ENCODE results near the gene PIK3CA. TPM values are rescaled to one million over a fixed set of nuclear protein-coding genes. Genes with fewer than 3 reads are reported as not detected.
A peak's percentile ranks its signal among the peaks of the same experiment; 100 is the strongest.
"Not testable (repeated sequence)": the region's sequence is repeated elsewhere in the genome, so short reads cannot be mapped to it uniquely, and the experiment has no call there.

The PIK3CA gene
- total RNA-seq, 1 donor: 30.2 TPM

DNA sequence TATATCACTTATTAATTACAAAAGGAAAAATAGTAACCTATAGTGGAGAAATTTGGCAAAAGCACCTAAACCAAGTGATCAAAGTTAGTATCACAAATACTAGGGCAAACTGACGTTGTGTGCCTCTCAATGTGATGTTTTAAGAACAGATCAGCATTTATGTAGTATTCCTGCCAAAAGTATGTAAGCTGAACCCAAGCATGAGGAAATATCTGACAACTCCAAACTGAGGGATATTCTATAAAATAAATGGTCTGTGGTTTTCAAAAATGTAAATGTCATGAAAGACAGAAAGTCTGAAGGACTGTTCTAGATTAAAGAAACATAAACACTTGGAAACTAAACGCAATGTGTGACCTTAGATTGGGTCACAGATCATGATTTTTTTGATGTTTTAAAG, 34.3 kb upstream of the PIK3CA start:
- no peak overlapping the region for H3K4me3 ChIP-seq (ENCODE audit: low read depth, low read length)
- peak; percentile 88 for DNase-seq (ENCODE audit: low read depth)
- TF ChIP-seq, protein P1, sequence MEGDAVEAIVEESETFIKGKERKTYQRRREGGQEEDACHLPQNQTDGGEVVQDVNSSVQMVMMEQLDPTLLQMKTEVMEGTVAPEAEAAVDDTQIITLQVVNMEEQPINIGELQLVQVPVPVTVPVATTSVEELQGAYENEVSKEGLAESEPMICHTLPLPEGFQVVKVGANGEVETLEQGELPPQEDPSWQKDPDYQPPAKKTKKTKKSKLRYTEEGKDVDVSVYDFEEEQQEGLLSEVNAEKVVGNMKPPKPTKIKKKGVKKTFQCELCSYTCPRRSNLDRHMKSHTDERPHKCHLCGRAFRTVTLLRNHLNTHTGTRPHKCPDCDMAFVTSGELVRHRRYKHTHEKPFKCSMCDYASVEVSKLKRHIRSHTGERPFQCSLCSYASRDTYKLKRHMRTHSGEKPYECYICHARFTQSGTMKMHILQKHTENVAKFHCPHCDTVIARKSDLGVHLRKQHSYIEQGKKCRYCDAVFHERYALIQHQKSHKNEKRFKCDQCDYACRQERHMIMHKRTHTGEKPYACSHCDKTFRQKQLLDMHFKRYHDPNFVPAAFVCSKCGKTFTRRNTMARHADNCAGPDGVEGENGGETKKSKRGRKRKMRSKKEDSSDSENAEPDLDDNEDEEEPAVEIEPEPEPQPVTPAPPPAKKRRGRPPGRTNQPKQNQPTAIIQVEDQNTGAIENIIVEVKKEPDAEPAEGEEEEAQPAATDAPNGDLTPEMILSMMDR (IDR thresholded peaks at IDR 0.05; ENCODE audit: insufficient read depth, low read depth, low read length): no peak

DNA sequence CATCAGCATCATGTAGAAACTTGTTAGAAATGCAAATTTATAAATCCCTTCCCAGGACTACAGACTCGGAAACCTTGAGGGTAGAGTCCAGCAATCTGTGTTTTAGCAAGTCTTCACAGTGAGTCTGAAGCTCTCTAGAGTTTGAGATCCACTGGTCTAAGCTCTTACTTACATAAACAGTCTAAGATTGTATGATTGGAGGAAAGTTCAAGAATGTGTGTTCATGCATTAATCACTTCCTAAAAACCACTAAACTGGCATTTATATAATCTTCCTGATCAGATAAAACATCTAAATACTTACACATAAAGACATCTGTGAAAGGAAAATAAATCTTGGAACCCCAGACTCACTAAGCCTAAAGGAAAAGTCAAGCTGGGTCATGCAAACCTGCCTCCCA, 32.7 kb upstream of the PIK3CA start:
- not testable (repeated sequence) for H3K4me3 ChIP-seq (ENCODE audit: low read depth, low read length)
- DNase-seq (ENCODE audit: low read depth): peak; percentile 90

DNA sequence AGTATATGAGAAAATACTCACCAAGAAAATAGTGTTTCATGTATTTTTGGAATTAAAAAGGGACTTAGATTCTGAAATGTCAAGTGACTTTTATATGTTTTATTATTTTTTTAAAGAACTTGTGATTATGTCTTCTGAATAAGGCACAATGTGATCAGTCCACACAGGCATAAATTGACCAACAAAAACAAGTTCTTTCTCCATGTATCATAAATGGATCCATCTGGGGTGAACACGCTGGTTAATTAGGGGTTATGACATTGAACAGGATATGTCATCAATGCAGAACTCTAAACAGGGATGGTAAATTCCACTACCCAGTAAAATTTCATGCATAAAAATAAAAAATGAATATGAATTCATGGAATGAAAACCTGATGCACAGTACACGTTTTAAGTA, 31.3 kb upstream of the PIK3CA start:
- no peak for DNase-seq (ENCODE audit: low read depth)
- no peak overlapping the region for H3K4me3 ChIP-seq (ENCODE audit: low read depth, low read length)
- TF ChIP-seq, protein P1 (IDR thresholded peaks at IDR 0.05; ENCODE audit: insufficient read depth, low read depth, low read length): no peak

DNA sequence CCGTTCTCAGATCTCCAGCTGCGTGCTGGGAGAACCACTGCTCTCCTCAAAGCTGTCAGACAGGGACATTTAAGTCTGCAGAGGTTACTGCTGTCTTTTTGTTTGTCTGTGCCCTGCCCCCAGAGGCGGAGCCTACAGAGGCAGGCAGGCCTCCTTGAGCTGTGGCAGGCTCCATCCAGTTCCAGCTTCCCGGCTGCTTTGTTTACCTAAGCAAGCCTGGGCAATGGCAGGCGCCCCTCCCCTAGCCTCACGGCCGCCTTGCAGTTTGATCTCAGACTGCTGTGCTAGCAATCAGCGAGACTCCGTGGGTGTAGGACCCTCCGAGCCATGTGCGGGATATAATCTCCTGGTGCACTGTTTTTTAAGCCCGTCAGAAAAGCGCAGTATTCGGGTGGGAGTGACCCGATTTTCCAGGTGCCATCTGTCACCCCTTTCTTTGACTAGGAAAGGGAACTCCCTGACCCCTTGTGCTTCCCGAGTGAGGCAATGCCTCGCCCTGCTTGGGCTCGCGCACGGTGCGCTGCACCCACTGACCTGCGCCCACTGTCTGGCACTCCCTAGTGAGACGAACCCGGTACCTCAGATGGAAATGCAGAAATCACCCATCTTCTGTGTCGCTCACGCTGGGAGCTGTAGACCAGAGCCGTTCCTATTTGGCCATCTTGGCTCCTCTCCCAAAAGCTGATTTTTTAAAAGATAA, 15.8 kb upstream of the PIK3CA start:
- not testable (repeated sequence) for H3K4me3 ChIP-seq (ENCODE audit: low read depth, low read length); DNase-seq (ENCODE audit: low read depth)

DNA sequence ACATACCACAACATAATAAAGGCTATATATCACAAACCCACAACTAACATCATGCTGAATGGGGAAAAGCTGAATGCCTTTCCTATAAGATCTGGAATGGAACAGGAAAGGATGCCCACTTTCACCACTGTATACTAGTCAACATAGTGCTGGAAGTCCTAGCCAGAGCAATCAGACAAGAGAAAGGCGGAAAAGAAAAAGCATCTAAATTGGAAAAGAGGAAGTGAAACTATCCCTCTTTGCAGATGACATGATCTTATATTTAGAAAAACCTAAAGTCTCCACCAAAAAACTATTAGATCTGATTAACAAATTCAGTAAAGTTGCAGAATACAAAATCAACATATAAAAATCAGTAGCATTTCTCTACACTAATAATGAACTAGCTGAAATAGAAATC, 14.6 kb upstream of the PIK3CA start:
- no peak for DNase-seq (ENCODE audit: low read depth)
- TF ChIP-seq, protein P1 (IDR thresholded peaks at IDR 0.05; ENCODE audit: insufficient read depth, low read depth, low read length): no peak
- H3K4me3 ChIP-seq (ENCODE audit: low read depth, low read length): no peak overlapping the region

DNA sequence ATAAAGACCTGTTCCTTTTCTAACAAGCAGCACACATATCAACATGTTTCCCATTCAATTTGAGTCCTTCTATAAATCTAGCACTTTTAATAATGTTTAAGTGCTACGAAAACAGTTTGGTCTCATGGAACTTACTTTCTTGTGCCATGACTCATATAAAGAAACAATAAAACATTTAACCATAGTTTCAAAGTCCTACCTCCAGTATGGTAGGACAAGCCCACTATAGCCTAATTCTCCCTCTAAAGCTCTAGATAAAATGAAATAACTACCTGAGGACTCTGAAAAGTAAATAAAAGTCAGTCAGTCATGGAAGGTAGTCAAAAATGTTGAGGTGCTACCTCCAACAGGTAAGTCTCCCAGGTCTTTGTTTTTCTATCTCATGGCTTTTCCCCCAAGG, 12.0 kb upstream of the PIK3CA start:
- H3K4me3 ChIP-seq (ENCODE audit: low read depth, low read length): no peak overlapping the region
- no peak for DNase-seq (ENCODE audit: low read depth)
- TF ChIP-seq, protein P1 (IDR thresholded peaks at IDR 0.05; ENCODE audit: insufficient read depth, low read depth, low read length): no peak

DNA sequence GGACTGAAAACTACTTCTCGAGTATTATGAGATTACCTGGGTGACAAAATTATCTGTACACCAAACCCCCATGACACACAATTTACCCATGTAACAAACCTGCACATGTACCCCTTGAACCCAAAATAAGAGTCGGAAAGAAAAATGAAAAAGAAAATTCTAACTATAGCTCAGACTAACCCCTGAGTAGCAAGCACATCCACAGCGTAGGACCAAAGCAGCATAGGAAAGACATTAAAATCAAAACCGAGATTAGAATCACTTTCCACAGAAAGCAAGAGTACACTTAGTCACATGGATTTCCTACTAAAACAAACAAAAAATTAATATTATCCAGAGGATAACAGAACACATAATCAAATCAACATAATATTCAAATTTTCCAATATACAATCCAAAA, 6.3 kb upstream of the PIK3CA start:
- TF ChIP-seq, protein P1 (IDR thresholded peaks at IDR 0.05; ENCODE audit: insufficient read depth, low read depth, low read length): no peak

DNA sequence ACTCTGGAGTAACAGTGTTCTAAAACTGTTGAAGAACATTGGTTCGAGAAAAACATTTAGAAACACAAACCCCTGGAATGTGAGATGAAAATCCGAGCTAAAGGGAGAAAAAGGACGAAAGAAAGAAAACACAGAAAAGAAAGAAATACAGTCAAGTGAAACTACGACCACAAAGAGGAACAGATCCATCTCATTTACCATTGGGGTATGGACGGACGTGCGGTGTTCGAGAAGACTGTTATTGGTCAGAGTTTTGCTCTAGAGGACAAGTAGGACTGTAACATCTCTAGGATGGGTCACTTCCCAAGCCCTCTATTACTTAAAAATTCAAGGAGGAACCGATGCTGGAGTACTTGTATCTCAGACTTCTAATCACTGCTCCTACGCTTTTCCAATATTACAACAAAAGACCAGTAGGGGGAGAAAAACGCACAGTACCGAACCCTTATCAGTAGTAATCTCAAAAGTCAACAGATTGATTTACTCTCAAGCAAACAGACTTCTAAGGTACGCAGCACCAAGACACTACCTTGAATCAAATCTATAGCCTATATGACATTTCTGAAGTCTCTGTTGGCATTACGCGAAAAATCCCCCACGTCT, 1.1 kb upstream of the PIK3CA start:
- TF ChIP-seq, protein P1 (IDR thresholded peaks at IDR 0.05; ENCODE audit: insufficient read depth, low read depth, low read length): peak; percentile 68
- peak; percentile 72 for DNase-seq (ENCODE audit: low read depth)
- H3K4me3 ChIP-seq (ENCODE audit: low read depth, low read length): peak overlapping the region; percentile 87

More for the DNA sequence above, 6.3 kb upstream of the PIK3CA start:
- DNase-seq (ENCODE audit: low read depth): no peak
- no peak overlapping the region for H3K4me3 ChIP-seq (ENCODE audit: low read depth, low read length)
